ENCODE measurements around the gene RABGEF1. TPM values are rescaled to one million over a fixed set of nuclear protein-coding genes. Genes with fewer than 3 reads are reported as not detected.

The RABGEF1 gene
- total and polyA plus RNA-seq, 2 of the 8 experiments (the other 6 are each of a cell fraction or from before 2014, with no cell fraction given) = 10.2 to 18.0 TPM

GRCh38 chr7:66826649-66827048, 86.1 kb downstream of the RABGEF1 start:
- Histone ChIP-seq H2BK15ac (ENCODE audit: low read length) (no peak overlapping the region), H3K23ac (ENCODE audit: insufficient read length) (no peak overlapping the region), H3K79me1 (ENCODE audit: low read depth, low read length) (no peaks in the 10 kb centered on the region), H2AK5ac (ENCODE audit: low read depth, low read length) (no peak overlapping the region), H3K4ac (replicated peaks; ENCODE audit: insufficient read length, low read depth, low read length) (no peak overlapping the region), H2BK20ac (ENCODE audit: low read length) (no peak overlapping the region), H3K9ac (replicated peaks in 1 of 4; ENCODE audit: extremely low read depth in 1 of 4, low read depth in 3 of 4, low read length in 3 of 4) (no peak overlapping the region), H3K36me3 (ENCODE audit: control insufficient read depth in 2 of 4, insufficient read depth in 4 of 4, low read length in 3 of 4) (no peaks in the 10 kb centered on the region), H2BK5ac (ENCODE audit: low read depth, low read length) (no peak overlapping the region), H3K27me3 (replicated peaks in 1 of 4; ENCODE audit: control insufficient read depth in 3 of 4, extremely low read depth in 1 of 4, insufficient read depth in 3 of 4, low read length in 3 of 4) (no peaks in the 10 kb centered on the region), H3K23me2 (ENCODE audit: low read depth, low read length) (no peaks in the 10 kb centered on the region), H3K18ac (ENCODE audit: extremely low read depth, low read length) (no peak overlapping the region), H4K91ac (replicated peaks; ENCODE audit: insufficient read length, low read length) (no peak overlapping the region), H4K20me1 (replicated peaks in 1 of 2; ENCODE audit: control insufficient read depth in 1 of 2, insufficient read depth in 2 of 2, low read length in 2 of 2) (no peaks in the 10 kb centered on the region), H3K9me3 (ENCODE audit: insufficient read depth in 2 of 2, low read depth in 1 of 2, low read length in 1 of 2) (peaks cover 4% of the 10 kb centered on the region in 2 experiments; a peak in 2 of 4 replicates), H3K79me2 (ENCODE audit: control insufficient read depth in 1 of 2, insufficient read depth in 2 of 2, low read length in 2 of 2) (no peaks in the 10 kb centered on the region), H3K4me1 (replicated peaks in 1 of 4; ENCODE audit: control insufficient read depth in 3 of 4, insufficient read depth in 4 of 4, low read length in 3 of 4) (no peaks in the 10 kb centered on the region), H4K5ac (ENCODE audit: insufficient read length, low read depth, low read length) (no peak overlapping the region), H3K27ac (ENCODE audit: low read depth, low read length) (no peak overlapping the region), H2BK12ac (ENCODE audit: low read depth, low read length) (no peak overlapping the region), H3K4me3 (ENCODE audit: extremely low read depth in 1 of 4, insufficient read depth in 2 of 4, low read depth in 3 of 4, low read length in 4 of 4) (no peak overlapping the region), H2BK120ac (replicated peaks; ENCODE audit: low read depth, low read length) (no peak overlapping the region), H3K56ac (replicated peaks; ENCODE audit: insufficient read length, low read depth, low read length) (no peak overlapping the region), H3K14ac (ENCODE audit: insufficient read length) (no peak overlapping the region), H2AFZ (ENCODE audit: low read length) (no peak overlapping the region), H4K8ac (ENCODE audit: extremely low read depth, insufficient read depth, low read length) (no peak overlapping the region), H3K4me2 (ENCODE audit: insufficient read depth in 1 of 2, low read depth in 2 of 2, low read length in 2 of 2) (no peak overlapping the region)
- 82% methylated on average over 3 of the region's 3 CpGs; no CpG with 5 or more reads in 1 of the 2 experiments for WGBS, 2 experiments (ENCODE audit: extremely low coverage in 1 of 2, insufficient coverage in 1 of 2, insufficient read length in 1 of 2, insufficient replicate concordance in 2 of 2, low coverage in 1 of 2, low lambda C conversion rate in 2 of 2, missing lambda C conversion rate in 1 of 2)
- FAIRE-seq = no peak
- ChIA-PET CTCF (ENCODE audit: partially characterized antibody) (interaction anchor here (0.6 to 2.4 kb wide), 6 partner anchors 9 to 207 kb away, joined by 3 to 7 read pairs (median 4); no protein-coding TSS in a partner anchor), POLR2A (ENCODE audit: partially characterized antibody) (interaction anchor here (1.0 kb wide), 1 partner anchor 11 kb away, joined by 3 read pairs; no protein-coding TSS in a partner anchor)
- DNase-seq (ENCODE audit: low read depth in 1 of 2, low spot score in 2 of 2) = no peak
- TF ChIP-seq GTF2F1 (IDR thresholded peaks at IDR 0.05; ENCODE audit: borderline replicate concordance, low read depth, low read length) (no peak), ATF3 (IDR thresholded peaks at IDR 0.05; ENCODE audit: insufficient read depth, low read depth, low read length) (no peak), POLR2AphosphoS5 (IDR thresholded peaks at IDR 0.05; ENCODE audit: low read depth, low read length) (no peak), POU5F1 (IDR thresholded peaks at IDR 0.05; ENCODE audit: low read depth, low read length) (no peak), MAFK (IDR thresholded peaks at IDR 0.05; ENCODE audit: low read depth, low read length) (no peak), NRF1 (IDR thresholded peaks at IDR 0.05; ENCODE audit: low read depth, low read length) (no peak), CBX8 (IDR thresholded peaks at IDR 0.05; ENCODE audit: borderline replicate concordance, low read depth, low read length) (no peak), TAF1 (IDR thresholded peaks at IDR 0.05; ENCODE audit: low read depth, low read length) (no peak), JUN (IDR thresholded peaks at IDR 0.05; ENCODE audit: low read depth, low read length) (no peak), POLR2A (IDR thresholded peaks at IDR 0.05; ENCODE audit: control extremely low read depth in 1 of 2, low read depth in 2 of 2, low read length in 2 of 2) (no peak), EP300 (IDR thresholded peaks at IDR 0.05; ENCODE audit: borderline replicate concordance in 1 of 2, low read depth in 2 of 2, low read length in 2 of 2) (no peak), CEBPB (IDR thresholded peaks at IDR 0.05; ENCODE audit: low read depth, low read length) (no peak), SIX5 (IDR thresholded peaks at IDR 0.05; ENCODE audit: low read depth, low read length) (no peak), SAP30 (IDR thresholded peaks at IDR 0.05; ENCODE audit: insufficient read depth, insufficient replicate concordance, low read length) (no peak), HDAC6 (IDR thresholded peaks at IDR 0.05; ENCODE audit: low read depth, low read length) (no peak)
